HCT116 (cell line): ENCODE data around the gene CYP2C8. TPM values are rescaled to one million over a fixed set of nuclear protein-coding genes. Genes with fewer than 3 reads are reported as not detected.

ENCODE experiments used
- ATAC-seq: fragments of 200-7000 bp; cut with Tn5 transposase; 2 replicates; pipeline ENCODE4 v1.9.1; 2020; ENCODE audit warnings: mild to moderate bottlenecking, moderate library complexity
- BruUV-seq: library from RNA; stranded (reverse); fragments of 400-500 nt; replicated peaks from 2 replicates; lab custom pipeline; 2021; lab: Mats Ljungman, UMichigan
- CTCF ChIA-PET: fragments of 300-600 bp; sonication (Branson Sonifier 250); formaldehyde crosslinking; loops from one replicate; lab custom pipeline; 2021; ENCODE audit warnings: antibody characterized with exemption; lab: Charles Lee
- POLR2A ChIA-PET: fragments of 300-600, 350-600 bp; sonication (Branson Sonifier 250); formaldehyde crosslinking; loops from one replicate; lab custom pipeline; 2021; ENCODE audit warnings: antibody characterized with exemption; lab: Charles Lee
- RAD21 ChIA-PET, 2 experiments: fragments of 300-600 bp; sonication (Branson Sonifier 250); formaldehyde crosslinking; loops; one replicate each; lab custom pipeline; 2023; ENCODE audit warnings: low total read pairs in 2 of 2; ENCODE audit not compliant: uncharacterized antibody in 2 of 2, unreplicated experiment in 2 of 2, low non-redundant PET in 1 of 2; lab: Charles Lee
- DNase-seq: peaks from one replicate; pipeline ENCODE4 v3.0.0-alpha.2; 2010; ENCODE audit warnings: low read depth, low spot score
- H2AFZ ChIP-seq: fragments of 200-600 bp; shearing (Covaris generic), sonication (generic); 2 replicates; pipeline ENCODE4 v1.6.1; 2017; ENCODE audit warnings: low read depth, mixed run types, mixed read lengths, antibody characterized with exemption, low read length; ENCODE audit not compliant: poor library complexity, severe bottlenecking
- H3K27ac ChIP-seq: 2 replicates; pipeline ENCODE4 v1.5.1; 2012; ENCODE audit warnings: low read depth, low read length
- H3K27me3 ChIP-seq: fragments of 200-600 bp; sonication (generic); 2 replicates; pipeline ENCODE4 v1.6.1; 2016; ENCODE audit warnings: mixed run types, low read length, mixed read lengths; ENCODE audit not compliant: insufficient read depth
- H3K36me3 ChIP-seq, 2 experiments: fragments of 200-500 bp in 1 of 2; fragments of 200-600 bp in 1 of 2; sonication (Bioruptor generic) in 1 of 2; sonication (generic) in 1 of 2; 2 replicates each; pipeline versions ENCODE4 v1.5.1 to v1.6.1; 2014 to 2016; ENCODE audit warnings: low read length in 2 of 2, inconsistent platforms in 1 of 2, mixed read lengths in 1 of 2, mixed run types in 1 of 2; ENCODE audit not compliant: insufficient read depth in 2 of 2, control insufficient read depth in 1 of 2
- H3K4me1 ChIP-seq, 2 experiments: fragments of 200-600 bp in 1 of 2; sonication (generic) in 1 of 2; 2 replicates each; pipeline versions ENCODE4 v1.5.1 to v1.6.1; 2012 to 2017; ENCODE audit warnings: low read length in 2 of 2, inconsistent platforms in 1 of 2, mild to moderate bottlenecking in 1 of 2, mixed read lengths in 1 of 2, mixed run types in 1 of 2, moderate library complexity in 1 of 2; ENCODE audit not compliant: insufficient read depth in 2 of 2, control insufficient read depth in 1 of 2
- H3K4me2 ChIP-seq: fragments of 200-600 bp; sonication (generic); 2 replicates; pipeline ENCODE4 v1.6.1; 2017; ENCODE audit warnings: mixed run types, low read length, mixed read lengths
- H3K4me3 ChIP-seq, 2 experiments: fragments of 200-600 bp in 1 of 2; sonication (generic) in 1 of 2; replicated peaks in 1 of 2; 2 replicates each; pipeline ENCODE4 v1.5.1; 2011 to 2016; ENCODE audit warnings: low read length in 2 of 2, control low read depth in 1 of 2, low read depth in 1 of 2, mild to moderate bottlenecking in 1 of 2, mixed read lengths in 1 of 2, mixed run types in 1 of 2
- H3K79me2 ChIP-seq: fragments of 200-600 bp; sonication (generic); 2 replicates; pipeline ENCODE4 v1.6.1; 2017; ENCODE audit warnings: mild to moderate bottlenecking, mixed run types, low read length, moderate library complexity, mixed read lengths; ENCODE audit not compliant: insufficient read depth
- H3K9ac ChIP-seq: fragments of 200-600 bp; sonication (generic); 2 replicates; pipeline ENCODE4 v1.6.1; 2016; ENCODE audit warnings: low read length, mixed read lengths
- H3K9me2 ChIP-seq: fragments of 200-600 bp; sonication (generic), shearing (Covaris generic); 2 replicates; pipeline ENCODE4 v1.6.1; 2017; ENCODE audit warnings: mixed run types, mild to moderate bottlenecking, moderate library complexity; ENCODE audit not compliant: insufficient read depth
- H3K9me3 ChIP-seq, 2 experiments: fragments of 200-500 bp in 1 of 2; fragments of 200-600 bp in 1 of 2; sonication (Bioruptor generic) in 1 of 2; sonication (generic) in 1 of 2; 2 replicates each; pipeline ENCODE4 v1.6.1; 2014 to 2017; ENCODE audit warnings: low read length in 2 of 2, mixed read lengths in 2 of 2, inconsistent platforms in 1 of 2, low read depth in 1 of 2, mild to moderate bottlenecking in 1 of 2, mixed run types in 1 of 2, moderate library complexity in 1 of 2; ENCODE audit not compliant: control insufficient read depth in 1 of 2, insufficient read depth in 1 of 2
- H4K20me1 ChIP-seq: fragments of 200-600 bp; sonication (generic), shearing (Covaris generic); 2 replicates; pipeline ENCODE4 v1.6.1; 2017; ENCODE audit warnings: mixed run types, mild to moderate bottlenecking, moderate library complexity; ENCODE audit not compliant: insufficient read depth
- ATF3 ChIP-seq: IDR thresholded peaks from 2 replicates; pipeline ENCODE4 v1.6.1; 2012
- CBX3 ChIP-seq: IDR thresholded peaks from 2 replicates; pipeline ENCODE4 v1.6.1; 2012; ENCODE audit warnings: low read depth
- CTCF ChIP-seq, 3 experiments: fragments of 200-600 bp in 1 of 3; sonication (generic) in 1 of 3; IDR thresholded peaks in 2 of 3; conservative IDR thresholded peaks in 1 of 3; 2 replicates each; pipeline ENCODE4 v1.5.1; 2012 to 2017; ENCODE audit warnings: low read depth in 2 of 3, low read length in 2 of 3, antibody characterized with exemption in 1 of 3, borderline replicate concordance in 1 of 3, control low read depth in 1 of 3, mild to moderate bottlenecking in 1 of 3, mixed read lengths in 1 of 3, mixed run types in 1 of 3, moderate library complexity in 1 of 3; ENCODE audit not compliant: insufficient read depth in 1 of 3
- ELF1 ChIP-seq: IDR thresholded peaks from 2 replicates; pipeline ENCODE4 v1.6.1; 2012; ENCODE audit warnings: low read depth, borderline replicate concordance
- EZH2 ChIP-seq: fragments of 200-600 bp; sonication (generic); IDR thresholded peaks from 2 replicates; pipeline ENCODE4 v1.6.1; 2017; ENCODE audit warnings: antibody characterized with exemption, mixed run types
- EZH2phosphoT487 ChIP-seq: fragments of 200-600 bp; IDR thresholded peaks from 2 replicates; pipeline ENCODE4 v1.6.1; 2018; ENCODE audit warnings: antibody characterized with exemption, borderline replicate concordance
- POLR2A ChIP-seq: IDR thresholded peaks from 2 replicates; pipeline ENCODE4 v1.7.0; 2011; ENCODE audit warnings: borderline replicate concordance; ENCODE audit not compliant: insufficient read depth, insufficient read length; ENCODE audit errors: extremely low read depth
- RAD21 ChIP-seq: IDR thresholded peaks from 2 replicates; pipeline ENCODE4 v1.6.1; 2012; ENCODE audit warnings: low read depth, mild to moderate bottlenecking
- SIN3A ChIP-seq: IDR thresholded peaks from 2 replicates; pipeline ENCODE4 v1.6.1; 2012; ENCODE audit warnings: low read depth
- SP1 ChIP-seq: IDR thresholded peaks from 2 replicates; pipeline ENCODE4 v1.6.1; 2012; ENCODE audit warnings: low read depth
- SRF ChIP-seq: IDR thresholded peaks from 2 replicates; pipeline ENCODE4 v1.6.1; 2012; ENCODE audit warnings: low read depth
- YY1 ChIP-seq: IDR thresholded peaks from 2 replicates; pipeline ENCODE4 v1.6.1; 2011; ENCODE audit warnings: low read length, low read depth, moderate library complexity, mild to moderate bottlenecking; ENCODE audit not compliant: insufficient replicate concordance; ENCODE audit errors: extremely low read depth
- intact Hi-C: fragments of 100-400 bp; cut with micrococcal nuclease; formaldehyde crosslinking; loops from 2 replicates; pipeline ENCODE4 v1.10.0; 2022
- total RNA-seq: library from RNA; stranded (reverse); gene quantifications from one replicate; pipeline ENCODE4 v1.2.1, GENCODE V29; 2021; ENCODE audit not compliant: unreplicated experiment
- TF ChIP-seq, protein P1 (sequence below): IDR thresholded peaks from 2 replicates; pipeline ENCODE4 v1.6.1; 2012; ENCODE audit warnings: low read depth
- TF ChIP-seq, protein P2 (sequence below): IDR thresholded peaks from 2 replicates; pipeline ENCODE4 v1.6.1; 2011; ENCODE audit warnings: mild to moderate bottlenecking, low read length, moderate library complexity; ENCODE audit not compliant: insufficient replicate concordance; ENCODE audit errors: extremely low read depth

The CYP2C8 gene
- total RNA-seq, 1 experiment from 2014 or later = 0.47 TPM

DNA sequence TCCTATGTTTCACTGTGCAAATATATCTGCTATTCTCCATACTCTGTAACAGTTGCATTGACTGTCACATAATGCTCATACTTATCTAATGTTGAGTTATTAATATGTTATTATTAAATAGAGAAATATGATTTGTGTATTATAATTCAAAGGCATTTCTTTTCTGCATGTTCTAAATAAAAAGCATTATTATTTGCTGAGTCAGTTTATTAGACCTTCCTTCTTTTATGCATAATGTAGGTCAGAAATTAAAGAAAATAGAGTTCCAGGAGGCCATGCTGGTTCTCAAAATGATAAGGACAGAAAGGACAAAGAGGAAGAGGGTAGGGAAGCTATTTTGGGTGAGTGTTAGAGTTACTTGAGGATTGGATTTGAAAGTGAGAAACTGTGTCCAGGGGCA is 80.1 kb downstream of the CYP2C8 start:
- intact Hi-C loops = no loop called here
- ChIA-PET CTCF (no interaction called here), RAD21 (no interaction called here)

More for the DNA sequence above, 80.1 kb downstream of the CYP2C8 start:
- BruUV-seq = no TSS peak
- no peaks in the 10 kb centered on the region for H3K79me2 ChIP-seq
- TF ChIP-seq ELF1 = no peak
- TF ChIP-seq, protein P1, sequence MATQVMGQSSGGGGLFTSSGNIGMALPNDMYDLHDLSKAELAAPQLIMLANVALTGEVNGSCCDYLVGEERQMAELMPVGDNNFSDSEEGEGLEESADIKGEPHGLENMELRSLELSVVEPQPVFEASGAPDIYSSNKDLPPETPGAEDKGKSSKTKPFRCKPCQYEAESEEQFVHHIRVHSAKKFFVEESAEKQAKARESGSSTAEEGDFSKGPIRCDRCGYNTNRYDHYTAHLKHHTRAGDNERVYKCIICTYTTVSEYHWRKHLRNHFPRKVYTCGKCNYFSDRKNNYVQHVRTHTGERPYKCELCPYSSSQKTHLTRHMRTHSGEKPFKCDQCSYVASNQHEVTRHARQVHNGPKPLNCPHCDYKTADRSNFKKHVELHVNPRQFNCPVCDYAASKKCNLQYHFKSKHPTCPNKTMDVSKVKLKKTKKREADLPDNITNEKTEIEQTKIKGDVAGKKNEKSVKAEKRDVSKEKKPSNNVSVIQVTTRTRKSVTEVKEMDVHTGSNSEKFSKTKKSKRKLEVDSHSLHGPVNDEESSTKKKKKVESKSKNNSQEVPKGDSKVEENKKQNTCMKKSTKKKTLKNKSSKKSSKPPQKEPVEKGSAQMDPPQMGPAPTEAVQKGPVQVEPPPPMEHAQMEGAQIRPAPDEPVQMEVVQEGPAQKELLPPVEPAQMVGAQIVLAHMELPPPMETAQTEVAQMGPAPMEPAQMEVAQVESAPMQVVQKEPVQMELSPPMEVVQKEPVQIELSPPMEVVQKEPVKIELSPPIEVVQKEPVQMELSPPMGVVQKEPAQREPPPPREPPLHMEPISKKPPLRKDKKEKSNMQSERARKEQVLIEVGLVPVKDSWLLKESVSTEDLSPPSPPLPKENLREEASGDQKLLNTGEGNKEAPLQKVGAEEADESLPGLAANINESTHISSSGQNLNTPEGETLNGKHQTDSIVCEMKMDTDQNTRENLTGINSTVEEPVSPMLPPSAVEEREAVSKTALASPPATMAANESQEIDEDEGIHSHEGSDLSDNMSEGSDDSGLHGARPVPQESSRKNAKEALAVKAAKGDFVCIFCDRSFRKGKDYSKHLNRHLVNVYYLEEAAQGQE = no peak
- no peak for TF ChIP-seq YY1
- no peak for TF ChIP-seq SP1
- TF ChIP-seq, protein P2, sequence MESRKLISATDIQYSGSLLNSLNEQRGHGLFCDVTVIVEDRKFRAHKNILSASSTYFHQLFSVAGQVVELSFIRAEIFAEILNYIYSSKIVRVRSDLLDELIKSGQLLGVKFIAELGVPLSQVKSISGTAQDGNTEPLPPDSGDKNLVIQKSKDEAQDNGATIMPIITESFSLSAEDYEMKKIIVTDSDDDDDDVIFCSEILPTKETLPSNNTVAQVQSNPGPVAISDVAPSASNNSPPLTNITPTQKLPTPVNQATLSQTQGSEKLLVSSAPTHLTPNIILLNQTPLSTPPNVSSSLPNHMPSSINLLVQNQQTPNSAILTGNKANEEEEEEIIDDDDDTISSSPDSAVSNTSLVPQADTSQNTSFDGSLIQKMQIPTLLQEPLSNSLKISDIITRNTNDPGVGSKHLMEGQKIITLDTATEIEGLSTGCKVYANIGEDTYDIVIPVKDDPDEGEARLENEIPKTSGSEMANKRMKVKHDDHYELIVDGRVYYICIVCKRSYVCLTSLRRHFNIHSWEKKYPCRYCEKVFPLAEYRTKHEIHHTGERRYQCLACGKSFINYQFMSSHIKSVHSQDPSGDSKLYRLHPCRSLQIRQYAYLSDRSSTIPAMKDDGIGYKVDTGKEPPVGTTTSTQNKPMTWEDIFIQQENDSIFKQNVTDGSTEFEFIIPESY = no peak
- no peak for TF ChIP-seq SRF
- no peak for TF ChIP-seq POLR2A
- TF ChIP-seq RAD21 = no peak
- TF ChIP-seq EZH2 = no peak
- TF ChIP-seq EZH2phosphoT487 = no peak
- no peak for TF ChIP-seq CTCF (IDR thresholded peaks at IDR 0.05 in 2 of 3, conservative IDR thresholded peaks at IDR 0.05 in 1 of 3; ENCODE audit: borderline replicate concordance in 1 of 3, insufficient read depth in 1 of 3, low read depth in 2 of 3, low read length in 2 of 3)
- TF ChIP-seq SIN3A = no peak
- TF ChIP-seq CBX3 = no peak
- no peak for TF ChIP-seq ATF3
- TF ChIP-seq, all 23 proteins: peak for 0
- ATAC-seq (no peak), DNase-seq (no peak)
- no peak overlapping the region for H2AFZ ChIP-seq
- no peaks in the 10 kb centered on the region for H3K36me3 ChIP-seq
- H3K27me3 ChIP-seq = no peaks in the 10 kb centered on the region
- H3K9me2 ChIP-seq = no peaks in the 10 kb centered on the region
- no peak overlapping the region for H3K4me2 ChIP-seq
- H3K4me1 ChIP-seq = peaks cover 0 to 9% of the 10 kb centered on the region in 2 experiments; a peak in 1 of 4 replicates
- H3K27ac ChIP-seq = no peak overlapping the region
- no peaks in the 10 kb centered on the region for H4K20me1 ChIP-seq
- H3K9me3 ChIP-seq = no peaks in the 10 kb centered on the region
- H3K4me3 ChIP-seq = no peak overlapping the region
- POLR2A ChIA-PET = no interaction called here
- H3K9ac ChIP-seq = no peak overlapping the region
